ENCODE results near the gene FAM107B.

GRCh38 chr10:14801723-14802122 is 27.0 kb upstream of the FAM107B start:
- TF ChIP-seq CTCF (IDR thresholded peaks at IDR 0.05) (no peak), POLR2A (IDR thresholded peaks at IDR 0.05) (no peak)

All from heart left ventricle (tissue), 13 donors.